ENCODE data around the gene SRF. TPM values are rescaled to one million over a fixed set of nuclear protein-coding genes. Genes with fewer than 3 reads are reported as not detected.
A peak's percentile ranks its signal among the peaks of the same experiment; 100 is the strongest.

SRF gene
- total RNA-seq, 4 donors from 2014 or later = 18.2 to 109 (median 36.9) TPM

GRCh38 chr6:43178150-43178549 is 7.1 kb downstream of the SRF start:
- Histone ChIP-seq H3K9me3 (no peaks in the 10 kb centered on the region), H3K27me3 (no peaks in the 10 kb centered on the region), H3K27ac (no peak overlapping the region), H3K4me3 (no peak overlapping the region), H3K36me3 (no peaks in the 10 kb centered on the region), H3K4me1 (peaks cover 4 to 13% of the 10 kb centered on the region in 2 donors)
- intact Hi-C loops (cut with DNase I; ENCODE audit: low total_unique reads) = no loop called here
- DNase-seq = no peak
- TF ChIP-seq CTCF (IDR thresholded peaks at IDR 0.05) (no peak), POLR2A (IDR thresholded peaks at IDR 0.05) (no peak)

GRCh38 chr6:43178951-43179830 is 8.1 kb downstream of the SRF start:
- intact Hi-C loops (cut with DNase I; ENCODE audit: low total_unique reads) = no loop called here
- DNase-seq = no peak
- no peaks in the 10 kb centered on the region for H3K27me3 ChIP-seq
- H3K9me3 ChIP-seq = no peaks in the 10 kb centered on the region
- H3K27ac ChIP-seq = peak overlapping the region in 1 of 2 donors; percentile 8
- TF ChIP-seq CTCF (IDR thresholded peaks at IDR 0.05) = no peak
- TF ChIP-seq POLR2A (IDR thresholded peaks at IDR 0.05) = no peak
- H3K4me1 ChIP-seq = peaks cover 0 to 6% of the 10 kb centered on the region in 2 donors
- H3K36me3 ChIP-seq = no peaks in the 10 kb centered on the region
- no peak overlapping the region for H3K4me3 ChIP-seq

GRCh38 chr6:43180058-43180457 is 9.0 kb downstream of the SRF start:
- H3K36me3 ChIP-seq = no peaks in the 10 kb centered on the region
- intact Hi-C loops (cut with DNase I; ENCODE audit: low total_unique reads) = no loop called here
- no peaks in the 10 kb centered on the region for H3K27me3 ChIP-seq
- H3K4me3 ChIP-seq = no peak overlapping the region
- no peak for TF ChIP-seq CTCF (IDR thresholded peaks at IDR 0.05)
- no peak for TF ChIP-seq POLR2A (IDR thresholded peaks at IDR 0.05)
- H3K9me3 ChIP-seq = no peaks in the 10 kb centered on the region
- DNase-seq = no peak
- H3K27ac ChIP-seq = no peak overlapping the region
- H3K4me1 ChIP-seq = peaks cover 0 to 2% of the 10 kb centered on the region in 2 donors

- Histone ChIP-seq H3K4me1 (no peaks in the 10 kb centered on the region), H3K27ac (peak overlapping the region; percentile 64 to 77), H3K9me3 (no peaks in the 10 kb centered on the region), H3K4me3 (no peak overlapping the region), H3K27me3 (no peaks in the 10 kb centered on the region), H3K36me3 (no peaks in the 10 kb centered on the region)
- DNase-seq = no peak
- no peak for TF ChIP-seq POLR2A (IDR thresholded peaks at IDR 0.05)
- intact Hi-C loops (cut with DNase I; ENCODE audit: low total_unique reads) = no loop called here
Measured at GRCh38 chr6:43180985-43181384, 9.9 kb downstream of the SRF start.

GRCh38 chr6:43181621-43181941 is 10.5 kb downstream of the SRF start:
- peak overlapping the region; percentile 59 to 75 for H3K4me3 ChIP-seq
- no peaks in the 10 kb centered on the region for H3K36me3 ChIP-seq
- no peak for TF ChIP-seq POLR2A (IDR thresholded peaks at IDR 0.05)
- no peak for TF ChIP-seq CTCF (IDR thresholded peaks at IDR 0.05)
- intact Hi-C loops (cut with DNase I; ENCODE audit: low total_unique reads) = no loop called here
- peak overlapping the region; percentile 64 to 77 for H3K27ac ChIP-seq
- no peak for DNase-seq
- no peaks in the 10 kb centered on the region for H3K27me3 ChIP-seq
- H3K4me1 ChIP-seq = no peaks in the 10 kb centered on the region
- no peaks in the 10 kb centered on the region for H3K9me3 ChIP-seq

Data from uterus (tissue), 4 donors.